Epithelial cell of esophagus (primary cell): ENCODE results near the gene BAZ2A.
A peak's percentile ranks its signal among the peaks of the same experiment; 100 is the strongest.

ENCODE experiments used
- DNase-seq: peaks from one replicate; pipeline ENCODE4 v3.0.0; 2010; ENCODE audit warnings: low read depth
- H3K4me3 ChIP-seq: 2 replicates; pipeline ENCODE4 v1.5.1; 2011; ENCODE audit warnings: mild to moderate bottlenecking, low read length, control low read depth
- CTCF ChIP-seq: IDR thresholded peaks from 2 replicates; pipeline ENCODE4 v1.5.1; 2011; ENCODE audit warnings: low read depth, mild to moderate bottlenecking, low read length, control low read depth, inconsistent platforms; ENCODE audit not compliant: insufficient read depth; ENCODE audit errors: missing control alignments

The BAZ2A gene

GRCh38 chr12:56565510-56566101, 64.5 kb downstream of the BAZ2A start:
- TF ChIP-seq CTCF: no peak
- peak; percentile 37 for DNase-seq
- H3K4me3 ChIP-seq: no peak overlapping the region

- no peak overlapping the region for H3K4me3 ChIP-seq
- DNase-seq: no peak
- no peak for TF ChIP-seq CTCF
These were observed 79.1 kb downstream of the BAZ2A start for GRCh38 chr12:56551070-56551469.

- DNase-seq: no peak
- TF ChIP-seq CTCF: no peak
- H3K4me3 ChIP-seq: no peak overlapping the region
These were observed 83.4 kb downstream of the BAZ2A start for GRCh38 chr12:56546680-56547079.
